ENCODE results near the gene CCDC170.

CCDC170 gene

GRCh38 chr6:151624900-151625536 is 131.2 kb downstream of the CCDC170 start:
- no peak overlapping the region for H3K4me2 ChIP-seq (ENCODE audit: insufficient read depth, low read length)
- no peaks in the 10 kb centered on the region for H3K9me3 ChIP-seq (ENCODE audit: insufficient read depth, low read length, severe bottlenecking)
- no peak for TF ChIP-seq CTCF (IDR thresholded peaks at IDR 0.05; ENCODE audit: borderline replicate concordance, extremely low read depth, low read length, poor library complexity, severe bottlenecking)
- no peak for TF ChIP-seq EZH2 (IDR thresholded peaks at IDR 0.05; ENCODE audit: borderline replicate concordance, low read depth, low read length, severe bottlenecking)
- no peaks in the 10 kb centered on the region for H3K4me1 ChIP-seq (ENCODE audit: insufficient read depth, low read length)
- H3K36me3 ChIP-seq (ENCODE audit: insufficient read depth, low read length) = no peaks in the 10 kb centered on the region
- no peak overlapping the region for H3K4me3 ChIP-seq (ENCODE audit: low read depth in 1 of 2, low read length in 2 of 2)
- ATAC-seq (ENCODE audit: insufficient read depth, low read depth) (no peak), DNase-seq (no peak)
- H2AFZ ChIP-seq (ENCODE audit: low read depth, low read length) = no peak overlapping the region
- no peaks in the 10 kb centered on the region for H3K27me3 ChIP-seq (ENCODE audit: insufficient read depth, low read length, poor library complexity)
- no peak overlapping the region for H3K9ac ChIP-seq (ENCODE audit: low read depth, low read length)
- H3K79me2 ChIP-seq (ENCODE audit: insufficient read depth, low read length) = no peaks in the 10 kb centered on the region
- no peaks in the 10 kb centered on the region for H4K20me1 ChIP-seq (ENCODE audit: insufficient read depth, low read length)
- no peak overlapping the region for H3K27ac ChIP-seq (ENCODE audit: low read length)

- no peak overlapping the region for H3K4me2 ChIP-seq (ENCODE audit: insufficient read depth, low read length)
- no peaks in the 10 kb centered on the region for H3K36me3 ChIP-seq (ENCODE audit: insufficient read depth, low read length)
- DNase-seq (no peak), ATAC-seq (ENCODE audit: insufficient read depth, low read depth) (no peak)
- H4K20me1 ChIP-seq (ENCODE audit: insufficient read depth, low read length) = no peaks in the 10 kb centered on the region
- H3K79me2 ChIP-seq (ENCODE audit: insufficient read depth, low read length) = no peaks in the 10 kb centered on the region
- H3K27ac ChIP-seq (ENCODE audit: low read length) = no peak overlapping the region
- no peak for TF ChIP-seq EZH2 (IDR thresholded peaks at IDR 0.05; ENCODE audit: borderline replicate concordance, low read depth, low read length, severe bottlenecking)
- TF ChIP-seq CTCF (IDR thresholded peaks at IDR 0.05; ENCODE audit: borderline replicate concordance, extremely low read depth, low read length, poor library complexity, severe bottlenecking) = no peak
- H3K27me3 ChIP-seq (ENCODE audit: insufficient read depth, low read length, poor library complexity) = no peaks in the 10 kb centered on the region
- H3K9ac ChIP-seq (ENCODE audit: low read depth, low read length) = no peak overlapping the region
- H3K4me3 ChIP-seq (ENCODE audit: low read depth in 1 of 2, low read length in 2 of 2) = no peak overlapping the region
- no peak overlapping the region for H2AFZ ChIP-seq (ENCODE audit: low read depth, low read length)
- no peaks in the 10 kb centered on the region for H3K9me3 ChIP-seq (ENCODE audit: insufficient read depth, low read length, severe bottlenecking)
- no peaks in the 10 kb centered on the region for H3K4me1 ChIP-seq (ENCODE audit: insufficient read depth, low read length)
Observed at GRCh38 chr6:151627689-151628444, 134.1 kb downstream of the CCDC170 start.

GRCh38 chr6:151629791-151630190 is 136.0 kb downstream of the CCDC170 start:
- H3K4me2 ChIP-seq (ENCODE audit: insufficient read depth, low read length) = no peak overlapping the region
- H4K20me1 ChIP-seq (ENCODE audit: insufficient read depth, low read length) = no peaks in the 10 kb centered on the region
- H2AFZ ChIP-seq (ENCODE audit: low read depth, low read length) = no peak overlapping the region
- H3K9ac ChIP-seq (ENCODE audit: low read depth, low read length) = no peak overlapping the region
- no peaks in the 10 kb centered on the region for H3K79me2 ChIP-seq (ENCODE audit: insufficient read depth, low read length)
- no peaks in the 10 kb centered on the region for H3K9me3 ChIP-seq (ENCODE audit: insufficient read depth, low read length, severe bottlenecking)
- ATAC-seq (ENCODE audit: insufficient read depth, low read depth) (no peak), DNase-seq (no peak)
- H3K27ac ChIP-seq (ENCODE audit: low read length) = no peak overlapping the region
- no peaks in the 10 kb centered on the region for H3K4me1 ChIP-seq (ENCODE audit: insufficient read depth, low read length)
- TF ChIP-seq EZH2 (IDR thresholded peaks at IDR 0.05; ENCODE audit: borderline replicate concordance, low read depth, low read length, severe bottlenecking) = no peak
- no peak for TF ChIP-seq CTCF (IDR thresholded peaks at IDR 0.05; ENCODE audit: borderline replicate concordance, extremely low read depth, low read length, poor library complexity, severe bottlenecking)
- no peaks in the 10 kb centered on the region for H3K27me3 ChIP-seq (ENCODE audit: insufficient read depth, low read length, poor library complexity)
- no peak overlapping the region for H3K4me3 ChIP-seq (ENCODE audit: low read depth in 1 of 2, low read length in 2 of 2)
- no peaks in the 10 kb centered on the region for H3K36me3 ChIP-seq (ENCODE audit: insufficient read depth, low read length)
